ENCODE measurements around the gene TGFBR3L. TPM values are rescaled to one million over a fixed set of nuclear protein-coding genes. Genes with fewer than 3 reads are reported as not detected.

TGFBR3L gene
- total RNA-seq, 1 experiment from 2014 or later, result 4.1 TPM

- TF ChIP-seq ZNF416 (CRISPR knock-in tag; IDR thresholded peaks at IDR 0.05) (no peak), PRRX2 (CRISPR knock-in tag; IDR thresholded peaks at IDR 0.05) (no peak), GRHL2 (CRISPR knock-in tag; IDR thresholded peaks at IDR 0.05; ENCODE audit: insufficient replicate concordance, severe bottlenecking) (no peak), ZNF317 (CRISPR knock-in tag; IDR thresholded peaks at IDR 0.05; ENCODE audit: borderline replicate concordance, low read depth) (no peak), ZBTB43 (CRISPR knock-in tag; IDR thresholded peaks at IDR 0.05) (no peak)
- TF ChIP-seq, protein P1, sequence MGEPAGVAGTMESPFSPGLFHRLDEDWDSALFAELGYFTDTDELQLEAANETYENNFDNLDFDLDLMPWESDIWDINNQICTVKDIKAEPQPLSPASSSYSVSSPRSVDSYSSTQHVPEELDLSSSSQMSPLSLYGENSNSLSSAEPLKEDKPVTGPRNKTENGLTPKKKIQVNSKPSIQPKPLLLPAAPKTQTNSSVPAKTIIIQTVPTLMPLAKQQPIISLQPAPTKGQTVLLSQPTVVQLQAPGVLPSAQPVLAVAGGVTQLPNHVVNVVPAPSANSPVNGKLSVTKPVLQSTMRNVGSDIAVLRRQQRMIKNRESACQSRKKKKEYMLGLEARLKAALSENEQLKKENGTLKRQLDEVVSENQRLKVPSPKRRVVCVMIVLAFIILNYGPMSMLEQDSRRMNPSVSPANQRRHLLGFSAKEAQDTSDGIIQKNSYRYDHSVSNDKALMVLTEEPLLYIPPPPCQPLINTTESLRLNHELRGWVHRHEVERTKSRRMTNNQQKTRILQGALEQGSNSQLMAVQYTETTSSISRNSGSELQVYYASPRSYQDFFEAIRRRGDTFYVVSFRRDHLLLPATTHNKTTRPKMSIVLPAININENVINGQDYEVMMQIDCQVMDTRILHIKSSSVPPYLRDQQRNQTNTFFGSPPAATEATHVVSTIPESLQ (CRISPR knock-in tag; IDR thresholded peaks at IDR 0.05), result no peak
- H3K4me3 Mint-ChIP-seq, result no peak overlapping the region
- DNase-seq (ENCODE audit: low spot score) (no peak), ATAC-seq (no peak)
- peaks cover 11% of the 10 kb centered on the region for H3K36me3 Mint-ChIP-seq
- ChIA-PET POLR2A (no interaction called here), CTCF (interaction anchor here (1.0 to 5.1 kb wide), 7 partner anchors 9 to 229 kb away, joined by 3 to 70 read pairs (median 8); partner anchors contain the start of genes SNAPC2 and TRAPPC5)
- no peaks in the 10 kb centered on the region for H3K9me3 Mint-ChIP-seq
- H3K27ac Mint-ChIP-seq, result no peak overlapping the region
- peaks cover 10% of the 10 kb centered on the region for H3K4me1 Mint-ChIP-seq
- peaks cover 5% of the 10 kb centered on the region for H3K27me3 Mint-ChIP-seq (ENCODE audit: low read depth)
These were observed 5.1 kb upstream of the TGFBR3L start for GRCh38 chr19:7909471-7910067.

DNA sequence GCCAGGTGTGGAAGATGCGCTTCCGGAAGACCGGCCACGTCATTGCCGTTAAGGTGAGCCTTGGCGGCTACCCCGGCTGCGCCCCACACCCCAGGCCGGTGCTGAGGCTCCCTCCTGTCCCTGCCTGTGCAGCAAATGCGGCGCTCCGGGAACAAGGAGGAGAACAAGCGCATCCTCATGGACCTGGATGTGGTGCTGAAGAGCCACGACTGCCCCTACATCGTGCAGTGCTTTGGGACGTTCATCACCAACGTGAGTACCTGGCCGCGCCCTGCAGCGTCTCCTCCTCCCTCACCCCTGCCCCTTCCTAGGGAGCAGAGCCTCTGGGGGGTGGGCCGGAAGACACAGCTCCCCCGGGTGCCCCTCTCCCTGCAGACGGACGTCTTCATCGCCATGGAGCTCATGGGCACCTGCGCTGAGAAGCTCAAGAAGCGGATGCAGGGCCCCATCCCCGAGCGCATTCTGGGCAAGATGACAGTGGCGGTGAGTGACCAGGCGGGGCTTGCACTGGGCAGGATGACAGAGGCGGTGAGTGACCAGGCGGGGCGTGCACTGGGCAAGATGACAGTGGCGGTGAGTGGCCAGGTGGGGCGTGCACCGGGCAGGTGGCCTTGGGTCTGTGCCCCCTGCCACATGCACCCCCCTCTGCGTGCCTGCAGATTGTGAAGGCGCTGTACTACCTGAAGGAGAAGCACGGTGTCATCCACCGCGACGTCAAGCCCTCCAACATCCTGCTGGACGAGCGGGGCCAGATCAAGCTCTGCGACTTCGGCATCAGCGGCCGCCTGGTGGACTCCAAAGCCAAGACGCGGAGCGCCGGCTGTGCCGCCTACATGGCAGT is 4.1 kb upstream of the TGFBR3L start:
- no peak overlapping the region for H3K4me3 Mint-ChIP-seq
- peaks cover 14% of the 10 kb centered on the region for H3K27me3 Mint-ChIP-seq (ENCODE audit: low read depth)
- ATAC-seq (no peak), DNase-seq (ENCODE audit: low spot score) (no peak)
- H3K9me3 Mint-ChIP-seq, result no peaks in the 10 kb centered on the region
- ChIA-PET CTCF (interaction anchor here (1.1 to 1.4 kb wide), 2 partner anchors 49 to 52 kb away, joined by 3 read pairs; no protein-coding TSS in a partner anchor), POLR2A (no interaction called here)
- peaks cover 11% of the 10 kb centered on the region for H3K36me3 Mint-ChIP-seq
- H3K27ac Mint-ChIP-seq, result no peak overlapping the region
- peaks cover 4% of the 10 kb centered on the region for H3K4me1 Mint-ChIP-seq
- TF ChIP-seq FOXJ3 (CRISPR knock-in tag; IDR thresholded peaks at IDR 0.05; ENCODE audit: borderline replicate concordance) (no peak), ZNF396 (CRISPR knock-in tag; IDR thresholded peaks at IDR 0.05; ENCODE audit: borderline replicate concordance) (no peak), NR2C2 (CRISPR knock-in tag; IDR thresholded peaks at IDR 0.05) (no peak), ETV6 (CRISPR knock-in tag; IDR thresholded peaks at IDR 0.05) (no peak), SOX15 (CRISPR knock-in tag; IDR thresholded peaks at IDR 0.05) (no peak), HMGXB4 (CRISPR knock-in tag; IDR thresholded peaks at IDR 0.05) (no peak), FOXP1 (CRISPR knock-in tag; IDR thresholded peaks at IDR 0.05; ENCODE audit: borderline replicate concordance) (no peak), ZNF532 (CRISPR knock-in tag; IDR thresholded peaks at IDR 0.05; ENCODE audit: borderline replicate concordance) (no peak), ZBTB43 (CRISPR knock-in tag; IDR thresholded peaks at IDR 0.05) (no peak), ZNF423 (CRISPR knock-in tag; IDR thresholded peaks at IDR 0.05) (no peak), MYBL2 (CRISPR knock-in tag; IDR thresholded peaks at IDR 0.05) (no peak), ZNF219 (CRISPR knock-in tag; IDR thresholded peaks at IDR 0.05; ENCODE audit: borderline replicate concordance) (no peak), NR3C1 (CRISPR knock-in tag; conservative IDR thresholded peaks at IDR 0.05; ENCODE audit: low read depth) (no peak)
- TF ChIP-seq, protein P2, sequence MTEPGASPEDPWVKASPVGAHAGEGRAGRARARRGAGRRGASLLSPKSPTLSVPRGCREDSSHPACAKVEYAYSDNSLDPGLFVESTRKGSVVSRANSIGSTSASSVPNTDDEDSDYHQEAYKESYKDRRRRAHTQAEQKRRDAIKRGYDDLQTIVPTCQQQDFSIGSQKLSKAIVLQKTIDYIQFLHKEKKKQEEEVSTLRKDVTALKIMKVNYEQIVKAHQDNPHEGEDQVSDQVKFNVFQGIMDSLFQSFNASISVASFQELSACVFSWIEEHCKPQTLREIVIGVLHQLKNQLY (CRISPR knock-in tag; IDR thresholded peaks at IDR 0.05), result no peak
- TF ChIP-seq, protein P3, sequence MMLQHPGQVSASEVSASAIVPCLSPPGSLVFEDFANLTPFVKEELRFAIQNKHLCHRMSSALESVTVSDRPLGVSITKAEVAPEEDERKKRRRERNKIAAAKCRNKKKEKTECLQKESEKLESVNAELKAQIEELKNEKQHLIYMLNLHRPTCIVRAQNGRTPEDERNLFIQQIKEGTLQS (CRISPR knock-in tag; conservative IDR thresholded peaks at IDR 0.05), result no peak
